GM21381 (cell line): ENCODE measurements around the gene PHC2.
A peak's percentile ranks its signal among the peaks of the same experiment; 100 is the strongest.

ENCODE experiments used
- ATAC-seq: cut with Tn5 transposase; IDR thresholded peaks from one replicate; pipeline ENCODE4 v1.9.1; 2021; ENCODE audit warnings: mild to moderate bottlenecking, moderate library complexity; ENCODE audit not compliant: unreplicated experiment

The PHC2 gene

DNA sequence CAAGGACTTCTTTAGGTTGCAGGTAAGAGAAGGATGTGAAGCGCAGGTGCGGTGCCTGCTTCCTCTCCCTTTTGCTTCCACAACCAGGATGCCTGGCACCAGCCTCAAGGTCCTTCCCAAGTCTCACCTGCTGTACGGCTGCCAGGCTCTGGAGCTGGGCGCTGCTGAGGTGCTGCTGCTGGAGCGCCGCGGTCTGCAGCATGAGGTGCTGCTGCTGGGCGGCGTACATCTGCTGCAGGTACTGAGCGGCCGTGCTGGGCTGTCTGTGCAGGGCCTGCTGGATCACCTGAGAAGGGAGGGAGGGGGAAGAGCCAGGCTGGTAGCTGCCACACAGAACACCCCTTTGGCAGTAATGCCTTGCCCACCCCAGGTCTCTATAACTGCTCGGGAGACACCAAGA, 58.7 kb downstream of the PHC2 start:
- no peak for ATAC-seq

GRCh38 chr1:33371334-33371733, 59.6 kb downstream of the PHC2 start:
- ATAC-seq = no peak

GRCh38 chr1:33370827-33371226, 60.1 kb downstream of the PHC2 start:
- no peak for ATAC-seq

GRCh38 chr1:33370301-33370700, 60.6 kb downstream of the PHC2 start:
- no peak for ATAC-seq

GRCh38 chr1:33369764-33370163, 61.1 kb downstream of the PHC2 start:
- ATAC-seq = no peak

GRCh38 chr1:33369081-33369480, 61.8 kb downstream of the PHC2 start:
- no peak for ATAC-seq

- ATAC-seq = no peak
Measured at GRCh38 chr1:33368431-33368830, 62.5 kb downstream of the PHC2 start.

GRCh38 chr1:33367485-33368405, 63.1 kb downstream of the PHC2 start:
- ATAC-seq = peak; percentile 86

GRCh38 chr1:33366762-33367484, 64.0 kb downstream of the PHC2 start:
- no peak for ATAC-seq

GRCh38 chr1:33365560-33365997, 65.3 kb downstream of the PHC2 start:
- ATAC-seq = no peak

GRCh38 chr1:33364565-33364918, 66.4 kb downstream of the PHC2 start:
- ATAC-seq = no peak

GRCh38 chr1:33363470-33363861, 67.4 kb downstream of the PHC2 start:
- no peak for ATAC-seq

DNA sequence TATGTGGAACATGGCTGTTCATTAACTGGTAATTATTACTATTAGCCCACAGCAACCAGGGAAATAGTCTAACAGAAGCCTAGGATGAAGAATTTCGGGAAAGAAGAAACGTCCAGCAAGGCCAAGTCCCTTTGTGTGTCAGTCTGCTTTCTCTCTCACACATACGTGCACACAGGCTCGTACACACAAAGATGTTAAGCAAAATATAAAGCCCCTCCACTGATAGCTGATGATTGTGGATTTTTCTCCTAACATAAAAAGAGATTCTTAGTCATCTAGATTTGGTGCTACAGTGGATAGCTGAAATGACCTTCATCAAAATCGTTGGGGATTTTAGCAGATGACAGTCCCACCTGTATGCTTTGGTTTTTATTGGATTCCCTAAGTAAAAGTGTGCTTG, 67.9 kb downstream of the PHC2 start:
- ATAC-seq = no peak

- ATAC-seq = no peak
Measured at GRCh38 chr1:33361532-33362235, 69.2 kb downstream of the PHC2 start.

- ATAC-seq = no peak
Measured at GRCh38 chr1:33360367-33360766, 70.5 kb downstream of the PHC2 start.

DNA sequence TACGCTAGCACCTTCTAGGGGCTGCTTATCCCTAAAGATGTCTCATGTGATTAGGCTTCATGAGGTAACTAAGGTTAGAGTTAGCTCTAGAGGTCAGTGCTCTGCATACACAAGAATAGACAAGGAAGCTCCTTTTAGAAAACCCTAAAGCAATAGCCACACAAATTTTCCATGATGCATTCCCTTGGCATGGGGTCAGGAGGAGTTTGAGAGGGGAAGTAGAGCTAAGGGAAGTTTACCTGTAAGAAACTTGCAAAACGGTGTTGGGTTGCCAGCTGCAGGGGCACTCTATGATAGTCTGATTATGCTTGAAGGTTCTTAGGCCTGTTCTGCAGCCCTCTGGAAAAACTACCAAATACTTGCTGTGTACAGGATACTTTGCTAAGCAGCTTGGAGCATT, 71.0 kb downstream of the PHC2 start:
- no peak for ATAC-seq

- no peak for ATAC-seq
Measured at GRCh38 chr1:33358795-33359503, 71.9 kb downstream of the PHC2 start.

GRCh38 chr1:33358114-33358794, 72.6 kb downstream of the PHC2 start:
- no peak for ATAC-seq

DNA sequence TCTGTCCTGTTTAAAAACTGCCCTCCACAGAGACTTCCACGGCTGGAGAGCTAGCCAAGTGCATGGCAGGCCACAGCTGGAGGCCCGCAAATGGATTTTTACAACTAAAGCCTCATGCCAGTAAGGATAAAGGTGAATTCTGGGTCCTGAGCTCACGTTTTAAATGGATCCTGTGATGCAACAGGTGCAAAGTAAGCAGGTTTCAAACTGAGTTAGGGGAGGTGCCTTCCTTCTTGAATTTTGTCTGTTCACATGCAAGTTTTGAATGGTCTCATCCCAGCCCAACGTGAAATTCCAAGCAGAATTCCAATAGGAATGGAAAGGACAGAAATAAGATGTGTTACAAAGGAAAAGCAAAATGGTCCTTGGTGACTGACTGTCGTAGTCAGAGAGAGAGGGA, 73.8 kb downstream of the PHC2 start:
- no peak for ATAC-seq

DNA sequence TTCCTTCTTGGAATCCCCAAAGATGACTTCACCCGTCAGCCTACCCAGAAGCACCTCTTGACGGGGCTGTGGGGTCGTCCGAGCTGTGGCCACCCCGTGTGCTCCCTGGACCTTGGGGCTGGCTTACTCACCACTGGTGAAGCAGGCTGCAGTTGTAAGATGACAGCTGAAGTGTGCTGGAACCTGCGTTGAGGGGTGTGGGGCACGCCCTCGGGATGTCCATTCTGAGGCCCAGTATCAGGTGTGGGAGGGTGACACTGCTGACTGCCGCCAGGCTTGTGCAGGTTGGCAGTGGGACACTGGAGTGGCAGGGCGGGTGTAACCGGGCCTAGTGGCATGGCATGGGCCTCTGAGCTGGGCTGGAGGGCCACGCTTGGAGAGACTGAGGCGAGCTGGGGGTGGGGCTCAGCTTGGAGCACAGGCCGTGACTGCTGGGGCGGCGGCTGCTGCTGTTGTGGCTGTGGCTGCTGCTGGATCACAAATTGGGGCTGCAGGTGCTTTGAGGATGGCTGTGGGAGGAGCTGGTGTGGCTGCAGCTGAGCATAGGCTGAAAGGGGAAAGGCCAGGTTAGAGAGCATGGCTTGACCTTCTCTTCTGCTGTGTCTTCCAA, 76.1 kb downstream of the PHC2 start:
- no peak for ATAC-seq
